HepG2 (cell line): ENCODE measurements around the gene MTHFSD. TPM values are rescaled to one million over a fixed set of nuclear protein-coding genes. Genes with fewer than 3 reads are reported as not detected.

ENCODE experiments used
- FOXO1 ChIP-seq: sonication (generic); formaldehyde crosslinking; IDR thresholded peaks from 2 replicates; pipeline ENCODE4 v1.4.0; 2020; ENCODE audit warnings: missing genetic modification reagents
- FOXO4 ChIP-seq: sonication (generic); formaldehyde crosslinking; conservative IDR thresholded peaks from 2 replicates; pipeline ENCODE4 v1.8.1; 2023; ENCODE audit warnings: missing genetic modification reagents
- KDM5B ChIP-seq: sonication (generic); formaldehyde crosslinking; IDR thresholded peaks from 2 replicates; pipeline ENCODE4 v1.4.0; 2020; ENCODE audit warnings: missing genetic modification reagents, mild to moderate bottlenecking, borderline replicate concordance
- KLF15 ChIP-seq: sonication (generic); formaldehyde crosslinking; IDR thresholded peaks from 2 replicates; pipeline ENCODE4 v1.8.1; 2023; ENCODE audit warnings: borderline replicate concordance, mild to moderate bottlenecking, inconsistent platforms, missing genetic modification reagents, mixed read lengths
- MEF2D ChIP-seq: sonication (generic); formaldehyde crosslinking; IDR thresholded peaks from 2 replicates; pipeline ENCODE4 v1.5.1; 2020; ENCODE audit warnings: mild to moderate bottlenecking, missing genetic modification reagents
- MEIS2 ChIP-seq: sonication (generic); formaldehyde crosslinking; IDR thresholded peaks from 2 replicates; pipeline ENCODE4 v1.9.0; 2021; ENCODE audit warnings: mild to moderate bottlenecking, missing genetic modification reagents
- MTF2 ChIP-seq: sonication (generic); formaldehyde crosslinking; IDR thresholded peaks from 2 replicates; pipeline ENCODE4 v1.5.0; 2020; ENCODE audit warnings: missing genetic modification reagents, borderline replicate concordance
- NFKB2 ChIP-seq: sonication (generic); formaldehyde crosslinking; IDR thresholded peaks from 2 replicates; pipeline ENCODE4 v1.4.0; 2020; ENCODE audit warnings: missing genetic modification reagents, borderline replicate concordance
- SAFB2 ChIP-seq: sonication (generic); formaldehyde crosslinking; IDR thresholded peaks from 2 replicates; pipeline ENCODE4 v1.5.1; 2020; ENCODE audit warnings: missing genetic modification reagents, low read depth, mild to moderate bottlenecking, borderline replicate concordance
- TBX3 ChIP-seq: fragments of 450-650 bp; IDR thresholded peaks from 2 replicates; pipeline ENCODE4 v1.6.1; 2017; ENCODE audit warnings: antibody characterized with exemption, mild to moderate bottlenecking, inconsistent platforms, borderline replicate concordance
- TSC22D2 ChIP-seq: sonication (generic); formaldehyde crosslinking; IDR thresholded peaks from 2 replicates; pipeline ENCODE4 v1.5.1; 2020; ENCODE audit warnings: missing genetic modification reagents, mild to moderate bottlenecking, borderline replicate concordance
- ZNF318 ChIP-seq: sonication (generic); formaldehyde crosslinking; IDR thresholded peaks from 2 replicates; pipeline ENCODE4 v1.4.0; 2020; ENCODE audit warnings: mild to moderate bottlenecking, missing genetic modification reagents
- ZNF580 ChIP-seq: IDR thresholded peaks from 2 replicates; pipeline ENCODE4 v1.6.1; 2016; ENCODE audit warnings: low read depth, borderline replicate concordance
- ZNF687 ChIP-seq: sonication (generic); formaldehyde crosslinking; IDR thresholded peaks from 2 replicates; pipeline ENCODE4 v1.5.1; 2020; ENCODE audit warnings: mild to moderate bottlenecking, missing genetic modification reagents, moderate library complexity
- polyA plus RNA-seq, 8 experiments: library from polyadenylated mRNA; depleted of rRNA in 3 of 8; stranded (reverse) in 7 of 8; unstranded in 1 of 8; fragments of >200 nt; fragmentation: Illumina TruSeq in 4 of 8; extraction: Trizol in 4 of 8; gene quantifications; 2 replicates each; pipeline versions ENCODE4 v1.2.1 to v1.2.3, GENCODE V29; 2011 to 2016; ENCODE audit warnings: low read depth in 4 of 8, missing spikeins in 1 of 8, mixed read lengths in 1 of 8; ENCODE audit not compliant: insufficient read depth in 1 of 8
- total RNA-seq, 5 experiments: library from RNA; depleted of rRNA; stranded (reverse); fragments of >200 nt; fragmentation: Illumina TruSeq; extraction: Trizol; gene quantifications; 2 replicates each; pipeline ENCODE4 v1.2.3, GENCODE V29; 2016; ENCODE audit warnings: low read depth in 1 of 5

MTHFSD gene
- total and polyA plus RNA-seq, 2 of the 13 experiments (the other 11 are each of a cell fraction or from before 2014, with no cell fraction given) = 14.2 to 16.3 TPM

- TF ChIP-seq MEF2D (CRISPR knock-in tag) (no peak), KDM5B (CRISPR knock-in tag) (0 out of 2 replicates have a peak, but pooled peaks have one; percentile 26), MEIS2 (CRISPR knock-in tag) (0 out of 2 replicates have a peak, but pooled peaks have one; percentile 40), ZNF687 (peak; percentile 35; the same call in 1 of the 2 replicates), ZNF318 (CRISPR knock-in tag) (no peak), NFKB2 (CRISPR knock-in tag) (peak; percentile 49; the same call in 1 of the 2 replicates), FOXO1 (CRISPR knock-in tag) (0 out of 2 replicates have a peak, but pooled peaks have one; percentile 46), TBX3 (no peak), MTF2 (CRISPR knock-in tag) (0 out of 2 replicates have a peak, but pooled peaks have one; percentile 30), FOXO4 (CRISPR knock-in tag) (no peak), TSC22D2 (CRISPR knock-in tag) (no peak), SAFB2 (CRISPR knock-in tag) (no peak), ZNF580 (0 out of 2 replicates have a peak, but pooled peaks have one; percentile 19), KLF15 (no peak)
These were observed 35.3 kb downstream of the MTHFSD start (continued) for GRCh38 chr16:86519649-86520316.
